PFSK-1 (cell line): ENCODE measurements around the gene BANP.

Experiments
- FOXP2 ChIP-seq: optimal IDR thresholded peaks from 2 replicates; pipeline ENCODE3; 2011; ENCODE audit warnings: borderline replicate concordance, control low read depth, inconsistent platforms; ENCODE audit not compliant: insufficient read depth; ENCODE audit errors: extremely low read length, extremely low read depth
- POLR2AphosphoS5 ChIP-seq: IDR thresholded peaks from 2 replicates; pipeline ENCODE4 v1.6.1; 2012; ENCODE audit warnings: low read depth, mild to moderate bottlenecking, control low read depth, low read length, moderate library complexity
- REST ChIP-seq, 2 experiments: IDR thresholded peaks; 2 replicates each; pipeline versions ENCODE4 v1.6.1 to v1.8.0; 2011 to 2012; ENCODE audit warnings: low read depth in 2 of 2, low read length in 2 of 2, control low read depth in 1 of 2, inconsistent platforms in 1 of 2, mild to moderate bottlenecking in 1 of 2, moderate library complexity in 1 of 2; ENCODE audit not compliant: insufficient read depth in 1 of 2
- SIN3A ChIP-seq: IDR thresholded peaks from 2 replicates; pipeline ENCODE4 v1.6.1; 2012; ENCODE audit warnings: mild to moderate bottlenecking, low read length, moderate library complexity, borderline replicate concordance; ENCODE audit not compliant: insufficient read depth
- TAF1 ChIP-seq: IDR thresholded peaks from 2 replicates; pipeline ENCODE4 v1.6.1; 2012; ENCODE audit warnings: low read length, control low read depth, borderline replicate concordance; ENCODE audit not compliant: insufficient read depth

Gene BANP

GRCh38 chr16:87924041-87924810, 27.0 kb upstream of the BANP start:
- TF ChIP-seq REST (IDR thresholded peaks at IDR 0.05; ENCODE audit: insufficient read depth in 1 of 2, low read depth in 2 of 2, low read length in 2 of 2) = no peak
- TF ChIP-seq POLR2AphosphoS5 = no peak
- TF ChIP-seq TAF1 = no peak
- no peak for TF ChIP-seq FOXP2
- no peak for TF ChIP-seq SIN3A

- TF ChIP-seq SIN3A (no peak), FOXP2 (no peak), POLR2AphosphoS5 (no peak), TAF1 (no peak), REST (IDR thresholded peaks at IDR 0.05; ENCODE audit: insufficient read depth in 1 of 2, low read depth in 2 of 2, low read length in 2 of 2) (no peak)
Observed at GRCh38 chr16:87924811-87925670, 26.2 kb upstream of the BANP start.

GRCh38 chr16:87926246-87927194, 24.7 kb upstream of the BANP start:
- no peak for TF ChIP-seq TAF1
- TF ChIP-seq SIN3A = no peak
- no peak for TF ChIP-seq FOXP2
- TF ChIP-seq POLR2AphosphoS5 = no peak
- TF ChIP-seq REST (IDR thresholded peaks at IDR 0.05; ENCODE audit: insufficient read depth in 1 of 2, low read depth in 2 of 2, low read length in 2 of 2) = no peak

GRCh38 chr16:87927195-87927562, 24.1 kb upstream of the BANP start:
- no peak for TF ChIP-seq FOXP2
- no peak for TF ChIP-seq REST (IDR thresholded peaks at IDR 0.05; ENCODE audit: insufficient read depth in 1 of 2, low read depth in 2 of 2, low read length in 2 of 2)
- no peak for TF ChIP-seq SIN3A
- TF ChIP-seq POLR2AphosphoS5 = no peak
- no peak for TF ChIP-seq TAF1
